ENCODE results near the gene GRIK1.

GRIK1 gene

DNA sequence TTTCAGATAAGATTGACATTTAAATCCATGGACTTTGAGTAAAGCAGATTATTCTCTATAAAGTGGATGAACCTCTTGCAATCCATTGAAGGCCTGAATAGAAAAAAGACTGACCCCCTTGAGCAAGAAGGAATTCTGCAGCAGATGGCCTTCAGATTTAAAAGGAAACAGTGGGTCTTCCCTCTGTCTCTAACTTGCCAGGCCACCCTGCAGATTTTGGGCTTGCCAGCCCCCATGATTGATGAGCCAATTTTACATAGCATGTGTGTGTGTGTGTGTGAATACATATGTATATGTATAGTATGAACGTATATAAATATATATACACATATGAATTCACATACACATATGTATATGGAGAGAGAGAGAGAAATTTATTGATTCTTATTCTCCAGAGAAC, 113.4 kb downstream of the GRIK1 start:
- no peak for DNase-seq

DNA sequence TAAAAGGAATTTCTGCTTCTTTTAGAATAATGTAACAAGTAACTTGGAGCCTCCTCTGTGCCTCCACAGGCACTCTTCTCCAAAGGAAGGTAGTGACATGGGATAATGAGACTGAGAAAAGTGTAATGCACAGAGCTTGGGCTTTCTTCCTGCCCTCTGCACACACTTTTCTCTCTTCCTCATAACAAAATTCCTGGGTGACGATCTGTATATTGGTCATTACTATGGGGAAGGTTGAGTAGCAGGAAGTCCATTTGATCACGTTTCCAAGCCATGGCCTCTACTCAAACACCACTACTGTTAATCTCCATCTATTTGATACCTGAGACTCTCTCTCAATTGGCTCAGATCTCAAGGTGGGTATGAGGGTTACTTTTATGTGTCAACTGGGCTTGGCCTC, 113.9 kb downstream of the GRIK1 start:
- DNase-seq: no peak

DNA sequence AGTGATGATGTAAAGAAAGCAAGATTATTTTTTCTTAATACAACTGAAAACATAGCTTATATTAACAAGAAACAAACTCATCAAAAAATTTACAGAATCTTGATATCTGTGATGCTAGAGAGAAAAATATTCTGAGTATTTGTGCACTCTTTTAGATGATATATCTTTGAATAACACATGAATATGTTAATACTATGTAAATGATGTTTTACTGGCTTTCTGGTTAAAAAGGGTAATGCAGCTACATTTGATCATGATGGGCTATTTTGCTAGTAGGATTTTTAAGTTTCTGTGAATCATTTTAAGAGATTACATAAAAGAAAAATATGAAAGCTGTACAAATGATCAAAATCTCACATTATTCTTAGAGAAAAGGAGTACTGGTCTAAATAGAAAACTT, 114.5 kb downstream of the GRIK1 start:
- DNase-seq: no peak

DNA sequence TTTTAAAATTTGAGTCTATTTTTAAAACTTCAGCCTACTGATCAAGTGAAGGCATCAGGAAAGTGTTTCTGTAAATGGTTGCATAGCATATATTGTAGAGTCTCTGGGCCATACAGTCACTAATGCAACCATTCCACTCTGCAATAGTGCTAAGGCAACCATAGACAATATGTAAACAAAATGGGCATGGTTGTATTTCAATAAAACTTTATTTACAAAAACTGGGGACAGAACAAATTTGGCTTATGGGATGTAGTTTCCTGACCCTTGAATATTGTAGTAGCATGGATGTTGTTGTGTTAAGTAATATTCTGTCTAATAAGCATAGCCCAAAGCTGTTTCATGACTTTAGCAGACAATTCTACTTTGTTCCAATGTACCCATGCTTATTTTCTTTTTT, 117.7 kb downstream of the GRIK1 start:
- DNase-seq: no peak

DNA sequence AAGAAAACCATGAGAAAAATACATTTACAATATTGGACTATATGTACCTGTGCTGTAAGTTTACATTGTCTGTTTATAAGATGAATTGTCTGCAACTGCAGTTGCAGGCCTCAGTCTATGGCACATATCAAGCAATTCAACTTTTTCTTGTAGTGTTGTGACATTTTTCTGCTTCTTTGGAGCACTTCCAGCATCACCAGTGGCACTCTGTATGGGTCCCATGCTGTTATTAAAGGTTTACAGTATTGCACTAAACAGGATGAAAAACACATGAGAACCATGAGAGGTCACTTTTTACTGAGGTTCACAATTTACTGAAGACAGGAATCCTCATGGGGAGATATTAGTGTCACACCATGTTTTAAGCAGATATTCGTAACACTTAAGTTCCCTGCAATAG, 118.6 kb downstream of the GRIK1 start:
- no peak for DNase-seq

DNA sequence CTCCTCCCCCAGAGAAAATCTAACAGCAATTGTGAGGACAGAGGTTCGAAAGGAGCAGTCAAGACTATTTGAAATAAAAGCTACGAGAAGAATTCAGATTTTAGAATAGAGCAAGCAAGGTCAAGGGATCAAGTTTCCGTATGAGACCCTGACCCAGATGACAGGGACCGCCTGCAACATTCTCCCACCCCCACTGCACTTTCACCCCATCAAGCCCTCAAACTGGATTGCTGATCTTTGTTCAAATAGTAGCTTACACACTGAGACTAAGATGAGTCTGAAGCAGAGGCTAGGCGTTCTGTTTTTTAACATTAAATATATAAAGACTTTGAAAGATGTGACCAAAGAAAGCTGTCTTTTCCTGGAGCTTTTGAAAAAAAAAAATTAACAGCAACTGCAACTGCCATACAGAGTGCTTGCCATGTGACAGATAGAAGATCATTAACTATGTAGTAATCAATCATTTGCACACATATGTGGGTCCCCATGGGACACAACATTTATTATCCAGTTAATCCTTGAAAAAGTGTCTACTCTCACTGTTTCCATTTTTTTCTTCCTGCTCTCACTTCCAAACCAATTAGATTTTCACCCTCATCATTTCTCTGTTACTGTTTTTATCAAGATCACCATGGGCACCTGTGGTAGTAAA, 120.0 kb downstream of the GRIK1 start:
- DNase-seq: no peak

DNA sequence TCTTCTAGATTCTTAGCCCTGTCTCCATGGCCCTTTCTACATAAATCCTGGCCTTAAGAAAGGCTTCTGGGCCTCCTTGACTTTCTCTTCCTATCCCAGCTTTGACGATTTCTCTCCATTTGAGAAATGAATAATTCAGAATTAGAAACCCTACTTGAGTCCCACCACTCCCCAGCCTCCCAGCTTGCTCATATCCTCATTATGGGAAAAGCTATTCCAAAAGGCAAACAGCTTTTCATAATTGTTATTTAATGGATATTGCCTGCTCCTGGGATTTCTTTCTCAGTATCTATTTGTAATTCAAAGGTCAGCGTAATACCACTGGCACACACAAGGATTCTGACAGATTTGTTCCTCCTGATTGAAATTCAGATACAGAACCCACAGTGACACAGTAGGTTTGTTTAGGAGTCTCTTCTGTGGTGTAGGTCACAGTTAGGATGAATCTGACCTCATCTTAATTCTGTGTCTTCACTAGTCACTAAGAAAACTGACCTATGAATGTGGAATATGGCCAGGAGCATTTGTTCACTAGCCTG, 121.3 kb downstream of the GRIK1 start:
- no peak for DNase-seq

DNA sequence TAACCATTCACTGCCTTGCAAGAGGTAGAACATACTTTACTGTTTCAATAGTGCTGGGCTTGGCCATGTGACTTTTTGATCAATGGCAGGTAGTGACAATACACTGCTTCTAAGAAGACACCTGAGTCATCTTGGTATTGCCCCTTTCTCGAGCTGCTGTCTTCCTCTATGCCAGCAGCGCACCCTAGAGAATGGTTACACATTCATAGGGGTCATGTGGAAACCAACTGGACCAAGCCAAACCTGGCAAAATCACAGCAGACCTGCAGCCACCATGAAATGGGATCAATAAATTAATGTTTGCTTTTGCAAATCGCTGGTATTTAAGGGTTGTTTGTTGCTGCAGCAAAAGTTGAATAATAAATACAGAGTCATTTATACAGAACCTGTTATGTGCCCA, 122.3 kb downstream of the GRIK1 start:
- DNase-seq: no peak

DNA sequence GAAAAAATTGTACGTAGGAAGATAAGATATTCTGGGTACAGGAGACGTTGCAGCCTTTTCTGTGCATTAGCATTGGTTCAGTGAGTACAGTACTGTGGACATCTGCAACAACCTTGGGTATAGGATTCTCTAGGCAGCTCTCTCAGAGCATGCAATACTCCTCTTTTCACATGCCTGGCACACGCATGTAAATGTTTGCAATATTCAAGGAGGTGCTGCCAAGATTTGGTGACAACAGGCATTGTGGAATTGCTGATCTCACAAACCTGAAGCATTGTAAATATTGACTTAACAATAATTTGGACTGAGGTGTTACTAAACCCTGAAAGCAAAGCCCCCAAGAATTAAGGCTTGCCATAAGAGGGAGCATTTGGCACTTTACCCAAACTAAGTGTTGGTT, 126.8 kb downstream of the GRIK1 start:
- DNase-seq: no peak

DNA sequence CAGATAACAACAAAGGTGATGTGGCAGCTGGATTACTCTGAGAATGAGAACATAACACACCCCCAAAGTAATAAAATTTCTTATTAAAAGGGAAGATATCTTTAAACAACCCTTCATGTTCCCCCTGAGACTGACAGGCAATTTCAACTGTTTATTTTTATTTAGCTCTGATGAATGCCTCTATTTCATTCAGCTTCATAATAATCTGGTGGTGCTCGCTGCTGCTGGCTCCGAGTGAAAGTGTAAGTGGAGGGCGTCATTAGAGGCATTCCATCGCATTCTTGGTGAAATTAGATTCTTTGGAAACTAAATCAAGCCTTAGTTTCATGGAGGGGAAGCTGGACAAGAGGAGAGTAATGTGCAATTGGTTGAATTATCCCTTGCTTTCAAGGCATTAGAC, 128.9 kb downstream of the GRIK1 start:
- no peak for DNase-seq

DNA sequence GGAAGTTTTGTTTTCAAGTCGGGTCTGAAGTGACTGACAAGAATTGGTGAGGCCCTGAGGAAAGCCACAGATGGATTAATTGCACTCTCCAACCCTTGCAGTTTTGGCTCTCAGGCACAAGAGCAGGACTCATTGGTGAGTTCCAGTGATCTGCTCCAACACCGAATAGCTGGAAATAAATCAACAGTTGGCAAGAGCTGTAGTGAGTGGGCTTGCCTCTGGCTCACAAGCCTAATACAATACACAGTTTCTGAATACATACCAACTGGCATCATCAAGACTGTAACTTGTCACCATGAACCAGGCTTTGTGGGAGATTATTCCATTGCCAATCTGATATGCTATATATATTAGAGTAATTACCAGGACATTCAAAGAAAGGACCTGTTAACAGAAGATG, 131.6 kb downstream of the GRIK1 start:
- no peak for DNase-seq

DNA sequence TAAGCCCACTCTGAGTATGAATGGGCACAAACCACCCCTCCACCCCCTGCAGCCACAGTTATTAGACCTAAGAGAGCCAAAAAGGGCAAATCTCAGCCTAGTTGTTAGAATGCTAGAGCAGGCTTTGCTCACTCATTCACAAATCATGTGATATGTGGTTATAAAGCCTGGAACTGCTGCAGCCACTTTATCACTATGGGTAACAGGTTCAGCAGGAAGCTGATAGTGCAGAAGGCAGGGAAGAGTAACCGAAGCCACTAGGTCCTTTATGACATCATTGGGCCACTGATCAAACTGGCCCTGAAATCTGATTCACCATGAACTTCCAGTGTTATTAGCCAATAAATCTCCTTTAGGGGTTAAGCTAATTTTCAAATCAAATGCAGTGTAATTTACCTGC, 134.7 kb downstream of the GRIK1 start:
- no peak for DNase-seq

DNA sequence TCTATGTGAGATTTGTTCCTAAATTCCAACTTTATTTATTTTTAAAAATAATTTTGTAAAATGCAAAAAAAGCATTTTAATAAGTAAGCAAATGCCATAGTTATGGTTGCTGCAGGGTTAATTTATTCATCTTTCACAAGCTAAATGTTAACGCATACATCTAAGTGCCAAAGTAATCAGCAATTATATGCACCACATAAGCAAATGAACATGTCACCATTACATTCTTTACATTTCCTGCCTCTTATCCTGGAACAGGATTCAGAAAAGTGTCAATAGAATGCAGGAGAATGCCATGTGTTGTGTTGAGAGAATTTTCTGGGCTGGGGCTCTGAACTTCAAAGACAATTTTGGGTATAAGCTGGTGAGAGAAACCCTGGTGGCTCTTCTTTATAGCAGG, 136.6 kb downstream of the GRIK1 start:
- no peak for DNase-seq

DNA sequence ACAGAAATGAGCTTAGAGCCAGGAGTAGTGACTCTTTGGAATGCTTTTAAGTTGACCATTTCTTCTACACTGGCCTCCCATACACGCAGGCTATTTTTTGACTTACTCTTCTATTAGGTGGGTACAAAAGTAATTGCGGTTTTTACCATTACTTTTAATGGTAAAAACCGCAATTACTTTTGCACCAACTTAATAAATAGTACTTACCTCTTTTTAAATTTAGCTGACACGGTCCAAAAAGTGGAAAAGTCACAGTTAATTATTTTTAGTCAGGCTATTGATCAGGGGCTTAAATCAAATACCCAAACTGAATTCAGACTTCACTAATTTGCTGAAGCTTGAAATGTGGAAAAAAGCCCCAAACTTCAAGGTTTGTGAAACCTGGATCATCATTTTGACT, 138.7 kb downstream of the GRIK1 start:
- no peak for DNase-seq

DNA sequence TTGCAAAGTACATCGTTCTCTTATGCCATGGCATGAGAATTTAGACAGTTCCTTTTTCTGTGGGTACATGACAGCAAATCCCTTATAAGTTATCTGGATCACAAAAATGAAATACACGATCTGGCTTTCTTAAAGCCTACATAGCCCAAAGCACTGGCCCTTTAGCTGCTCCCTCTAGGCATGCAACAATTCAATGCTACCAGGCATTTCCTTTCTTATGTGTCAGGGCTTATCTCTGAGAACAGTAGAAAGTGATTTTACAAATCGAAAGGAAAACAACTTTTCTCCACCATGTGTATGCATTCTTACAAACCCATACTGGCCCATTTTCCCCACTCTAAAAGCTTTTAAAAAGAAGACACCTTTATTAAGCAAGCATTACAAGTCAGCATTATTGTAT, 139.7 kb downstream of the GRIK1 start:
- no peak for DNase-seq

DNA sequence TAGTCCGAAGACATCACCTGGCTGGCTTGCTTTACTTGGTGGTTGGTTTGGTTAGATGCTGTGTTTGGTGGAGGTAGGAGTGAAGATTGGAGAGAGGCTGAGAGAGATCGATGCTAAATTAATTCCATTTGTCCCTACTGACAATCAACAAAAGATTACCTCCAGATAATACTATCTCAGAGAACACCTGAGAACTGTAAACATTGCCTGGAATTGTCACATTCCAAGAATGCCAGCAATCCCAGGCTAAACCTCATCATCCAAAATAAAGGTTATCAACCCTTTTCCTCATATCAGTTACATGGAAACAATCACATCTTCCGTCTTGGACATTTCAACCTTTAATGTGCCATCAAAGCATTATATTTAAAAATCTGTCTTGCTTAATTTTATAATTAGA, 141.0 kb downstream of the GRIK1 start:
- DNase-seq: no peak

DNA sequence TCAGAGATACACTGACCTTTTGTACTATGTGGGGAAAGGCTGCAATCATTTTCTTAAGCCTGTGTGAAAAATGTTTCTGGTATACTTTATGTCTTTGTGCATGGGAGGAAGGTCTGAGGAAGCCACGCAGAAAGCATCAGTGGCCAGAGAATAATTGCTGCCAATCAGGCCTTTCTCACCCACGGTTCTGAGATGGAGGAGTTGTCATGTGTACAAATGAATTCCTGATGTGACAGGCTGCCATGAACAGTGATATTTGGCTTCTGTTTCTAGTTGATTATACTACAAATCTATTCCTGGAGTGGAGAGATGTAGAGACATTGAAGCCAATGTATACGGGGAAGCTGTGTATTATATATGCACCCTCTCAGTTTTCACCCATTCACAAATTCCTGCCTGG, 142.6 kb downstream of the GRIK1 start:
- DNase-seq: no peak

DNA sequence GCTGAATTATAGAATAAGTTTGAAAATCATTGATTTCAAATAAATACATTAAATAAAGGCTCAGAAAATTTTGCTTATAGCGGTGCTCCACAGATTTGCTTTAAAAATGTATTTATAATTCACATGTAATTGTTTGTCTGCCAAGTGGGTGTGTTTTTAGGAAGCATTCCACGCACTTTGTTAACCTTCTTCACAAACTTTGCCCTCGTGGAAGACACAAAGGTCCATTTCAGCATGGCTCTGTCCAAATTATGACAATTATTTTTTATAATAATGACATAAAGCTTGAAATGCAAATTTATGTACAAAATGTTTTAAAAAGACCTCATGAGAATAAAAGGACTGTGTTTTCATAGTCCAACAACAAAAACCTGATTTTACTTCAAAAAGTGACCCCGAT, 146.1 kb downstream of the GRIK1 start:
- DNase-seq: no peak

DNA sequence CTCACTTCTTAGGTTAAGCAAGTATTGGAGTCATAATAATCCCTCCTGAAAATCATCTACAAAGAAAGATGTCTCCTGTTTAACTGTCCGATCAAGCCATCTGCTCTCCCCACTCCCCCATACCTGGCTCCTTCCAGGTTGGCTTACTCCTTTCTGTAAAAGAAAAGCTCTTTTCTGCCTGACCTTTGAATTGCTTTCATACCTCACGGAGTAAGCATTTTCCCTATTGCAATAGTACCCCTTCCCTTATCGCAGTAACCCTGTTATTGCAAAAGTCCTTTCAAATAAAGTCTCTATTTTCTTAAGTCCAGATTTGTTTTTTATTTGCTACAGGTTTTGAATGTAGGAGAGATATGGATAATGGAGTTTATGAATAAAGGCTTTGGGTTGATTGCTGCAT, 150.4 kb downstream of the GRIK1 start:
- DNase-seq: no peak

DNA sequence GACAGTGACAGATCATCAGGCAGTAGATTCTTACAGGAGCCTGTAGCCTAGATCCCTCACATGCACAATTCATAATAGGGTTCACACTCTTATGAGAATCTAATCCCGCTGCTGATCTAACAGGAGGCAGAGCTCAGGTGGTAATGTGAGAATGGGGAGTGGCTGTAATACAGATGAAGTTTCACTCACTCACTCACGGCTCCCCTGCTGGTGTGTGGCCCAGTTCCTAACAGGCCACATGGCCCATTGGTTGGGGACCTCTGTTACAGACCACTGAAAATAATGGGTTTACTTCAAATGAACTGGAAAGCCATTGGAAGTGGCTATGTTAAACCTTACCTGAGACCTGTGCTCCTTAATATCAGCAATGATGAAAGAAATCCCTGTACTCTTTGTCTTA, 151.0 kb downstream of the GRIK1 start:
- no peak for DNase-seq

DNA sequence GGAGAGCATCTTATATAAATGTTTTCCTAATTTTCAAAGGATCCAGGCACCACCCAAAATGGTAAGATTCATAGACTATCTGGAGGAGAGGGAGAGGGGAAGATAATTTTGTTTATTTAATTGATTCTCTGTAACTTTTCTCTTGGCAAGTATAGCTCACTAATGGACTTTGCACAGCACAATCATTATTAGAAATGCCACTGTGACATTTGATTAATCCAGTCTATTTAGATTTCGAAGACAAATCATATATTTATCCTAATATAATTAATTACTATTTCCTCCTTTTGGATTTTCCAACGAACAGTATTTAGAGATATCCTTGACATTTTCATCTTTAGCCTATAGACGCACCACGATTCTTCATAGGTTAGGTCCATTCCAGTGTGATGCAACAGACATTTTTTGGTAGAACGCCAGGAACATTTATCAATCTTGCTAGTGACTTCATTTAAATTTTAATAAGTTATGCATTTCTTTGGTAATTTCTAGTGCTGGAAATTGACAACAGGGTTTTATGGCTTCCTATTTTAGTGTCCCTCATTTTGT, 152.4 kb downstream of the GRIK1 start:
- DNase-seq: no peak

DNA sequence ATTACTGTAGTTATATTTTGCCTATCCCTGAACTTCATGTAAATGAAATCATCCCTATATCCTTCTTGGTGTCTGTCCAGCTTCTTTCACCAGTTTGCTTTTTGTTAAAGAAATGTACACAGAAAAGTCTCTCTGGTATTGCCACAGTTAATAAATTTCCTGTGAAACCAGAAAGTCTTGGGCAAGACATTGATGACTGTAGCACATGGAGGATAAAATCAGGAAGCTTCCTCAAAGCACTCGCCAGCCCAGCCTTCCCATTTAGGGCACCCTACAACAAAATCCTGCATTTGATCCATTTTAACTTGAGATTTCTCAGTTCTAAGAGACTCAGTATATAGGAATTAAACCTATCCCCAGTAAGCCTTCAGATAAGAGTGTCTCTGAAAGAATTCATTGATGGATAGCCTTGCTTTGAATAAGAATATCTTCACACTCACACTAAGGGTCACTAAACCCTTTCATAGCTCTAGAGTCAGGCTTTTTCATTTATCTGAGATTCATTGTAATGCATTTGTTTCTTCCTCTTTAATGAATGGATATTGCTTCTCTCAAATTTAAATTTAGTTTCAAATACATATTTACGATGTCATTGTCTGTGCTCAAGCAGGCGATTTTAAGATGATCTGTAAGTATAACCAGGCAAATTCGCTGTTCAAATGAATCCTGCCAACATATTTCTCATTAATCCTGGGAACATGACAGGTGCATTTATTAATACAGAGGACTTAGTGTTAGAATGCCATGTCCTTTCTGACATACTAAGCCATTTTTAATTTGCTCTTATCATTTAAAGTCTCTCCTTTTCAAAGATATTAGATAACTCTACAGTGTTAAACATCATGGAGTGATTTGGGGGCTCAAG, 153.1 kb downstream of the GRIK1 start:
- no peak for DNase-seq

DNA sequence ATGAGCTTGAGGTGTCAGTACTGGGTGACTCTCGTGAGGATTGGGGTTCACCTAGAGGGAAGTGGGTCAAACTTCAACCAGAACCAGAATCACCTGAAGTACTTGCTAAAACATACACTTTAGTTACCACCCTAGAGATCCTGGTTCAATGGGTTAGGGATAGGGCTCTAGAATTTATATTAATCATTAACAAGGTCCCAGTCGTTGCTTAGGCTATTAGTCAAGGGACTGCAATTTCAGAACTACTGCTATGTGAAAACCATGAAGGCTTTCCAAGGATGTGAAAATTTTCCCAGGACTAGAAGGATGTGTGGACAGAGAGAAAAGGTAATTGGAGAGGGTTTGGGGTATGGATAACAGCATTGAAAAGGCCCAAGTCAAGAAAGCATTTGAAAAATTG, 162.6 kb downstream of the GRIK1 start:
- no peak for DNase-seq

DNA sequence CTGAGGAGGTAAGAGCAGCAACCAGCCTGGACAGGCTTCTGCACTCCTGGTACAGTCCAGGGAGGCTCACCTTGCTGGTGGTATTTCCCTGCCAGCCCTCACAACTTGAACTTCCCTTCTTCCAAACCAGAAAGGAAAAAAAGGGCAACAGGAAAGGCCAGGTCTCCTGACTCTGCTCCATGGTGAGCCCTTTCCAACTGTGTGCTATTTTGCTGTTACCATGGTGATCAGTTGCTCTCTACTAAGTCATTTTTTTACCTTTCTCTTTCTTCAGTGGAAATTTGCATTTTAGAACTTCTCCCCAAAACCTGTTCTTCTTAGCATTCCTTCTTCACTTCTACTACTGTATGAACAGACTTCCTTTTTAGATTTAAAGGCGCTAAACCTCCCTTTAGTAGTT, 164.3 kb downstream of the GRIK1 start:
- DNase-seq: no peak

All from activated T-cell treated with anti-CD3 and anti-CD28 coated beads, Interleukin-2, amount 50 U/mL, for 1 hour (primary cell).